Measurements from ENCODE around the gene RADIL.

Gene RADIL

GRCh38 chr7:4758791-4759190, 124.7 kb downstream of the RADIL start:
- no peak for DNase-seq (ENCODE audit: low read depth in 2 of 3, low spot score in 2 of 3)

DNA sequence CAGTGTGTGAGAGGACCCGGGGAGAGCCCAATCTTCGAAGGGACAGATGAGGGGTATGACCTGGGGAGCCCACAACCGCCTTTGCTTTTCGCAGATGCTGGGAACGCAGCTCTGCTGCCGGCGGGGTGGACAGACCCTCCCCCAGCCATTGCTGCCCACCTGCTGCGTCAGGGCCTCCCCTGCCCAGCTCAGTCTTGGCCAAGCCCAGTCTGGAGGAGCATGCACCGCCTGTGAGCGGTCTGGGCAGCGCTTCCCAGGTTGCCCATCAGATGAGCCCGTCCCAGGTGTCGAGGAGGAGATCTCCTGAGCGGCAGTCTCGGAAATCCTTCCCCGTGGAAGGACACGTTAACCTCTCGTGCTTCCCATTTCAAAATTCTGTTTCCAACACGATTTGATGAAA, 125.4 kb downstream of the RADIL start:
- DNase-seq (ENCODE audit: low read depth in 2 of 3, low spot score in 2 of 3): no peak

DNA sequence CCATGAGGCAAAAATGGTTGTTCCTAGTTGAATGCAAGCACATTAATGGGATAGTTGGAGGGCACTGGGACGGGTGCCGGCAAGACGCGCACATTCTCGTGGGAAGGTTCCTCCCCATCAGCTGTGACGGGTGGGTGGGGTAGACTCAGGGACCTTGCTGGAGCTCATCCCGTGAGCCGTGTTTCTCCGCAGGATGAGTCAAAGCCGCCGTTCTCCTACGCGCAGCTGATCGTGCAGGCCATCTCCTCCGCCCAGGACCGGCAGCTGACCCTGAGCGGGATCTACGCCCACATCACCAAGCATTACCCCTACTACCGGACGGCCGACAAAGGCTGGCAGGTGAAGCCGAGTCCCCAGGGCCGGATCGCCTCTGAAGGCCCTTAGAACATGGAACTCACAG, 128.5 kb downstream of the RADIL start:
- DNase-seq (ENCODE audit: low read depth in 2 of 3, low spot score in 2 of 3): no peak

DNA sequence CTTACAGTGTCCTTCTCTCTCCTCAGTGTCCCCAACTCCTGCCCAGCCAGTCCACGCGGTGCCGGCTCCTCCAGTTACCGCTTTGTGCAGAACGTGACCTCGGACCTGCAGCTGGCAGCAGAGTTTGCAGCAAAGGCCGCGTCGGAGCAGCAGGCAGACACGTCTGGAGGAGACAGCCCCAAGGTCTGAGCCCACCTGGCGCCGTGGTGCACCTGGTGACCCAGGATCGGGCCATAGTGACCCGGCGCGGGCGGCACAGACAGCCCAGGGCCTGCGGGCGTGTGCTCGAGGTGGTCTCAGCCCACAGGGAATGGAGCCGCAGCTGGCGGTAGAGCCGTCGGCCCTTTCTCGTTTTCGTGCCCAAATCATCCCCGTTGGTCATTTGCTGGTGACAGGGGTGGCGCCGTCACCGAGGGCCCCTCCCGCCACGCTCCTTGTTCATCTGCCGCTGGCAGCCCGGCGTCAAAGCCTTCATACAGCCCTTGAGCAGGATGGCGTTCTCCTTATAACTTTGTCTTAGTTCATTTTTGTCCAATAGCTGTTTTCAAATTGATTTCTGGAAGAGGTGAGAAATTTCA, 129.0 kb downstream of the RADIL start:
- no peak for DNase-seq (ENCODE audit: low read depth in 2 of 3, low spot score in 2 of 3)

GRCh38 chr7:4753598-4754432, 129.7 kb downstream of the RADIL start:
- DNase-seq (ENCODE audit: low read depth in 2 of 3, low spot score in 2 of 3): peak; percentile 53 to 87 (median 77)

DNA sequence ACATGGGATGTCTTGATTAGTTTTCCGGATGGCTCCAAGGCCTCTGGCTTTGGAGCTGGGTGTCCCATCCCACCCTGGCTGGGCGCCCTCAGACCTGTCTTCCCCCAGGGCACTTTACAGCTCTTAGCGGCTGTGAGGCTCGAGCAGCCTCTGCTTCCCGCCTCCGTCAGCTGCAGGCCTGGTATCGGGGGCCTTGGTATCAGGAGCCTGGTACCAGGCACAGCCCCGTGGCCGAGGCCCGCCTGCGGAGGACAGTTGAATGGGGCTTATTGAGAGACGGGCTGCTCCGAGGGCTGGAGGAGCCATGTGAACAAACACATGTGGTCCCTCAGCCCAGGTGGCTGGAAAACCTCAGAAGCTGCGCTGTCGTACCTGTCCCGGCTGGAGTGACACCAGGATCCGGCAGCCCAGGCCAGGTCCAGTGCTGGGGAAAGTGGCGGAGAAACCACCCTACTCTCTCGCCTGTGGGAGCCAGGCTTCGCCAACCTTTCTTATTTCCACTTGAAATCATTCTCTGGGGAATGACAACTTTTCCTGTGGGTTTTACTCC, 132.0 kb downstream of the RADIL start:
- DNase-seq (ENCODE audit: low read depth in 2 of 3, low spot score in 2 of 3): no peak

- DNase-seq (ENCODE audit: low read depth in 2 of 3, low spot score in 2 of 3): no peak
Observed at GRCh38 chr7:4749798-4750197, 133.7 kb downstream of the RADIL start.

GRCh38 chr7:4749363-4749762, 134.2 kb downstream of the RADIL start:
- DNase-seq (ENCODE audit: low read depth in 2 of 3, low spot score in 2 of 3): no peak

Data from activated CD8-positive, alpha-beta memory T cell treated with anti-CD3 and anti-CD28 coated beads for 48 hours (primary cell).